Measurements from ENCODE around the gene PYGB. TPM values are rescaled to one million over a fixed set of nuclear protein-coding genes. Genes with fewer than 3 reads are reported as not detected.
"Not testable (repeated sequence)": the region's sequence is repeated elsewhere in the genome, so short reads cannot be mapped to it uniquely, and the experiment has no call there.

The PYGB gene
- total RNA-seq, 2 donors from 2014 or later: 275 to 329 TPM

DNA sequence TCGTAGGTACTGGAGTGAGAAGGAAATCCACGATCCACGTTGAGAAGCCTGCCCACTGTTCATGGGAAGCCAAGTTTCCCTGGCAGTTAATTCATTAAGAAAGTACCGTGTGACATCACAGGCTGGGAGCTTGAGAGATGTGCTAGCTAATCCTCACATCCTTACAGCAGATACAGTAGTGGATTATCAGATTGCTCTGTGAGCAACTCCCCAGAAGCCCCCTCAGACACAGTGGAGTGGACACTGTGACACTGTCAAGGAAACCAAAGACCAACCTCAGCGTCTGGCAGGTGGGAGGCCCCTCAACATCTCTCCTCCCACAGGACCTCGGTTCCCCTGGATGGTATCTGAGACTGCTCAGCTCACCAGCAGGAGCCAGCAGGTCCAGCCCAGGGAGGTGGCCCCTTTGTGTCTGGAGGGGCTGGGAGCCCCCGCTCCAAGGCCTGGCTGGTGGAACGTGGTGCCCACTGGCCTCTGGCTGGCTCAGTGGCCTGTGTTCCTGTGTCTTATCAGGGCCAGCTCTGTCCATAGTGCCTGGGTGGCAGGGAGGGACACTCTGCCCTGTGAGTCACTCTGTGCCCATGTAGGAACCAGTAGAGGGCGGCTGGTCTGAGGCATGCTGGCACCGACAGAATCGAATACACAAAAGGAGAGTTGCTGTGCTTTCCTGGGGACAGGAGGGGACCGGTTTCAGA lies 7.2 kb downstream of the PYGB start:
- ATAC-seq (peak; percentile 66), DNase-seq (peak; percentile 53 to 86)
- intact Hi-C loops (cut with DNase I, micrococcal nuclease): no loop called here

- intact Hi-C loops (cut with DNase I, micrococcal nuclease): no loop called here
- DNase-seq: peak in 1 of 2 donors; percentile 20
- ATAC-seq: no peak
Measured at GRCh38 chr20:25256226-25256859, 8.5 kb downstream of the PYGB start.

DNA sequence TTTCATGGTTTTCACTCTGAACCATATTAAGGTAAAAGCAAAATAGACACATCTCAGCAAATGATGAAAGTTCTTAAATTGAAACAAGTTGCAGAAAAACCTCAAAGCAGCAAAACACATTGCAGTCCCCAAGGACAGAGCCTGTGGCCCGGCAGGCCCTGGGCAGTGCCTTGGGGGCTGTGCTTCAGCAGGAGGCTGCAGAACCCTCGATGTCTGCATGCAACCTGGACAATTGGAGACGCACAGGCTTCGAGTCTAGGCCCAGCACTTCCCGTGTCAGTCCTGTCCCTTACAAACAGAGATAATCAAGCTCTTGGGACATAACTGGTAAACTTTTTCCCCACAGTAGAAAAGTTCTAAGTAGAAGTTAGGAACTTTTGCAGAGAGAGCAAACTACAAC lies 9.2 kb downstream of the PYGB start:
- intact Hi-C loops (cut with DNase I, micrococcal nuclease): no loop called here
- no peak for ATAC-seq

DNA sequence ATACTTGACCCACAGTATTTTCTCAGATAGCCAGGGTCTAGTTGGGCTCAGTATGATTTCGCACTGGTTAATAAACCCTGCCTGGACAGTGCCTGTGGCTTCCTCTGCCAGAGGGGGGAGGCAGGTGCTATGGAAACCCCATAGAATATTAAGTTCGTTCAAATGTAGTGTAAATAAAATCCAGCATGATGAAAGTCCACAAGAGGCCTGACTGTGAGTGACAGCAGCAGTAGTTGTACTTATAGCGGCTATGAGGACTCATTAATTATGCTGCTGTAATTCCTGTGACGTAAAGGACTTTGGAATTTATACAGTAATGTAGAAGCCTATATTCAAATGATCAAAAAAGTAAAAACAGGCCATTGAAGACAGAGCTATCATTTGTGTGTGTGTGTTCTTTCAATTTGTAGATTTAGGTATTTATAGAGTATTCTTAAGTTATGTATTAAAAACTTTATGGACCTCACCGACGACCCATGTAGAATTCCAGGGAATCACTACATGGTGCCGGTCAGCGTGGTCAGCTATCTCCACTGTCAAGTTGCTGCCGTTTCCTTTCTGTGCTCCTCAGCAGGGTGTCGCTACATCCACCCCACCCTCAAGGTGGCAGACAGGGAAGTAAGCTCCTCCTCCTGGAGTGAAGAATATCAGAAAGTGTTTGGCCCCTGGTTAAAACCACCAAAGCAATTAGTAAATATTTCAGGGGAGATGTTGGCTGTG lies 10.0 kb downstream of the PYGB start:
- intact Hi-C loops (cut with DNase I, micrococcal nuclease): no loop called here
- DNase-seq: peak in 1 of 2 donors; percentile 33
- ATAC-seq: peak; percentile 38

More for the DNA sequence above, 9.2 kb downstream of the PYGB start:
- DNase-seq: no peak

DNA sequence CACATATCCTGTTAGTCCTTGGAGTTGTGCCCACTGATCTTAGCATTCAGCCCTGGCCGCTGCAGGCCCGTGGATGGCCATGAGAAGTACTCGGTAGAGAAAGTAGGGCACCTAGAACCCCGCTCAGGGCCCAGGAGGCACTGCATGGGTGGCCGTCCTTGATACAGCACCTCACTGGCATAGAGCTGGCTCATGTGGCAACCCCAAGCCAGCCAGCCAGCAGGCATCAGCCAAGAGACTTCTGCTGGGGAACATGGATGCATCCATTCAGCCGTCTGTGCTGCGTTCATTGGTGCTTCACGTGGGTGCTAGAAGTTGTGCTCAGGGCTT lies 10.6 kb downstream of the PYGB start:
- DNase-seq (peak in 1 of 2 donors; percentile 26), ATAC-seq (no peak)
- intact Hi-C loops (cut with DNase I, micrococcal nuclease): no loop called here

DNA sequence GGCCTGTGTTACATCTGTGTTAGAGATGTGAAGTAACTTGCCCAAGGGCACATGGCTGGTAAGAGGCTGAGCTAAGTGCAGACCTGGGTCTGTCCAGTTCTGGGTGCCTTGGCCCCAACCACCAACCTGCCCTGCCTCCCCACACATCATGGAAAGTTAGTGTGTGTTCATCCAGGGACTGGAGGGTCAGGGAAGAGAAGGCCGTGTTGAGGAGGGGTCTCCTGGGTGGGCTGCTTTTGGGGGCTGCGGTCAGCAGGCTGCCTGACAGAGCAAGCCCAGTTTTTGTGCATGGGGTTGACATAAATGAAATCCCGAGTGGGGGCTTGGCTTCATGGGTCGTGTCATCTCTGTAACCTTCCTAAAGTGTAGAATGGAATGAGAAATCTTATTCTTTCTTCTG lies 10.9 kb downstream of the PYGB start:
- no peak for ATAC-seq
- intact Hi-C loops (cut with DNase I, micrococcal nuclease): no loop called here
- DNase-seq: peak in 1 of 2 donors; percentile 20

DNA sequence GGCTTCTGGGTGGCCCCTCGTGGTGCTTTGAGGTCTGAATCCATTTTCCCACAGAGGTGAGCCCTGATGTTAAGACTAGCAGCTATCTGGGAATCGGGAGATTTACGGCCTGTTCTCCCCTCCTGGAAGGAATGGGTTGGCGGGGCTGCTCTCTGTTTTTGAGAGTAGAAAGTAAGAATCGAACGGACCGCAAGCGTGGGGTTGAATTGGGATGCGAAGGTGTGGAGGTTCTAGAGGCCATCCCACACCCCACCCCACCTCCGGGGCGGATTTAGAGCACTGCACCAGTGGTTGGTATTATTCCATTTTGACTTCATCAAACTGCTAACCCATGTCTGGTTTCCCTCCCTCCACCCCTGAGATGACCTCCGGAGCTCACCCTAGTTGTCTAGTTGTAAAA lies 11.5 kb downstream of the PYGB start:
- intact Hi-C loops (cut with DNase I, micrococcal nuclease): no loop called here
- ATAC-seq (no peak), DNase-seq (peak; percentile 11 to 18)

- peak; percentile 14 to 24 for DNase-seq
- intact Hi-C loops (cut with DNase I, micrococcal nuclease): no loop called here
- ATAC-seq: peak; percentile 66
Measured at GRCh38 chr20:25259788-25260254, 11.9 kb downstream of the PYGB start.

GRCh38 chr20:25260770-25261437 lies 13.0 kb downstream of the PYGB start:
- peak; percentile 19 to 23 for DNase-seq
- intact Hi-C loops (cut with DNase I, micrococcal nuclease); ATAC-seq: not testable (repeated sequence)

GRCh38 chr20:25269057-25269832 lies 21.4 kb downstream of the PYGB start:
- intact Hi-C loops (cut with DNase I, micrococcal nuclease): no loop called here
- ATAC-seq (no peak), DNase-seq (no peak)

GRCh38 chr20:25269833-25270170 lies 21.9 kb downstream of the PYGB start:
- intact Hi-C loops (cut with DNase I, micrococcal nuclease): no loop called here
- DNase-seq (peak; percentile 1 to 21), ATAC-seq (no peak)

GRCh38 chr20:25270829-25271251 lies 23.0 kb downstream of the PYGB start:
- DNase-seq: peak; percentile 2 to 23
- peak; percentile 45 for ATAC-seq
- intact Hi-C loops (cut with DNase I, micrococcal nuclease): no loop called here

- no peak for ATAC-seq
- intact Hi-C loops (cut with DNase I, micrococcal nuclease): no loop called here
- DNase-seq: no peak
Measured at GRCh38 chr20:25271486-25272222, 23.8 kb downstream of the PYGB start.

DNA sequence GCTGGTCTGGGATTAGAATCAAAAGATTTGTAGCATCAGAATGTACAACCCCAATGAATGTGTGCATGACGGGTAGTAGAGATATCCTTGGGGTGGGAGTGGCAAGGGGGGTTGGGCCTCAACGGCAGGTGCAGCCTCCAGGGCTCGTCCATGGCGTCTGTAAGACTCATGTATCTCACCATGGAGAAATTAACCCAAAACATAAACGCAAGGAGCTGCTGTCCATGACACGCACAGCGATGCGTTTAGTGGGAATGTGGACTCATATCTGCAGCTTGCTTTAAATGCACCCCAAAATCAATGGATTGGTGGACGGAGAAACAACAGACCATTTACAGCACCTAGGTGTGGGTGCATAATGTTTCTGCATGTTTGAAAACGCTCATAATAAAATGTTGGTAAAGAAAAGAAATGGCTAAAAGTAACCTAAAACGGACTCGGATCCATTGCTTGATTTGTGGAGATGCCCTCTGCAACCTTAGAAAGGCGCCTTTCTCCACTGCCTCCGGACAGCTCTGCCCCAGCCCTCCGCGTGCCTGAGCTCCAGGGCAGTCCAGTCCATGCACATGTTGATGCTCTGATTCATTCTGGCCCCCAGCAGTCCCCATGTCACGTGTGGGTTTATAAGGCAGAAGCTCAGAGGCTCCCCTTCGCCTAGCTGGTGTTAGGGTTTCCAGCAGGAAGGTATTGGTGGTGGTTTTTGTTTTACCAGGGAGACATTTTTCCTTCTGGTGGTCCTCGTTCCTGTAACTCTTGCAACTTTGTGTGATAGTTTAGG lies 24.5 kb downstream of the PYGB start:
- no peak for ATAC-seq
- DNase-seq: peak in 1 of 2 donors; percentile 22

DNA sequence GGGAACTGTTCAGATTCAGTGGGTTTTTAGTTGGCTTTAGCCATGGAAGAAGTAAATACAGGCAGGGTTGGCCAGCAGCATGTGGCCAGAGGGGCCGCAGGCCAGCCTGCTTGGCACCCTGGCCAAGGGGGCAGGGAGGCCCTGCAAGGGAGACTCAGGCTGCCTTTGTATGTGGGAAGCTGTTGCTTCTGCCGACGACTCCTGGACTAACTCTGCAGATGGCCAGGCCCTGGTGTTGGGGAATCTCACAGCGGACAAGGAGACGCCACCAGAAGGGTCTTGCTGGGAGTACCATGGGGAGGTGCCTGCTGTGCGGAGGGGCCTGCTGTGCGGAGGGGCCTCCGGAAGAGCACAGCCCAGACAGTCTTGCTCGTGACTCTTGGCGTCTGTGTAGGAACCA lies 25.2 kb downstream of the PYGB start:
- intact Hi-C loops (cut with DNase I, micrococcal nuclease): no loop called here
- DNase-seq: peak in 1 of 2 donors; percentile 21
- no peak for ATAC-seq

More for the DNA sequence above, 24.5 kb downstream of the PYGB start:
- intact Hi-C loops (cut with DNase I, micrococcal nuclease): no loop called here

GRCh38 chr20:25273541-25274358 lies 25.9 kb downstream of the PYGB start:
- ATAC-seq (no peak), DNase-seq (peak; percentile 4 to 48)
- intact Hi-C loops (cut with DNase I, micrococcal nuclease): no loop called here
